PC-3 (cell line): ENCODE measurements around the gene SP140L.

Experiments
- CTCF ChIP-seq: fragments of 300-600 bp; sonication (generic); conservative IDR thresholded peaks from 2 replicates; pipeline ENCODE4 v1.5.1; 2017; ENCODE audit warnings: antibody characterized with exemption, low read depth, mild to moderate bottlenecking, low read length
- EZH2phosphoT487 ChIP-seq: fragments of 300-600 bp; sonication (generic); IDR thresholded peaks from 2 replicates; pipeline ENCODE4 v1.6.1; 2018; ENCODE audit warnings: mild to moderate bottlenecking, antibody characterized with exemption, low read length, borderline replicate concordance

GRCh38 chr2:230419181-230419580 is 92.2 kb downstream of the SP140L start:
- no peak for TF ChIP-seq CTCF
- TF ChIP-seq EZH2phosphoT487: no peak
